H9 (cell line): ENCODE results near the gene PHF8. TPM values are rescaled to one million over a fixed set of nuclear protein-coding genes. Genes with fewer than 3 reads are reported as not detected.

ENCODE experiments used
- DNase-seq: peaks from one replicate; pipeline ENCODE4 v3.0.0-alpha.2; 2017
- H2AFZ ChIP-seq: one replicate; pipeline ENCODE4 v1.6.1; 2013; ENCODE audit warnings: mild to moderate bottlenecking, low read length, control low read depth, moderate library complexity
- H2AK5ac ChIP-seq: 2 replicates; pipeline ENCODE4 v1.6.1; 2013; ENCODE audit warnings: low read length, control low read depth, mixed read lengths; ENCODE audit not compliant: insufficient read length
- H2BK120ac ChIP-seq: one replicate; pipeline ENCODE4 v1.6.1; 2013; ENCODE audit warnings: low read depth, mild to moderate bottlenecking, low read length, control low read depth, inconsistent platforms; ENCODE audit not compliant: poor library complexity, severe bottlenecking
- H2BK12ac ChIP-seq: 2 replicates; pipeline ENCODE4 v1.6.1; 2013; ENCODE audit warnings: low read length, control low read depth, mixed read lengths, low read depth; ENCODE audit not compliant: insufficient read length
- H2BK15ac ChIP-seq: 2 replicates; pipeline ENCODE4 v1.6.1; 2013; ENCODE audit warnings: low read depth, low read length, control low read depth
- H2BK20ac ChIP-seq: one replicate; pipeline ENCODE4 v1.6.1; 2013; ENCODE audit warnings: low read depth, mild to moderate bottlenecking, low read length, control low read depth, inconsistent platforms; ENCODE audit not compliant: poor library complexity, severe bottlenecking
- H2BK5ac ChIP-seq: 2 replicates; pipeline ENCODE4 v1.6.1; 2013; ENCODE audit warnings: low read length, control low read depth, mixed read lengths; ENCODE audit not compliant: insufficient read length
- H3K14ac ChIP-seq: 2 replicates; pipeline ENCODE4 v1.6.1; 2013; ENCODE audit warnings: low read length, control low read depth; ENCODE audit not compliant: insufficient read depth
- H3K18ac ChIP-seq: 2 replicates; pipeline ENCODE4 v1.6.1; 2013; ENCODE audit warnings: low read depth, mild to moderate bottlenecking, mixed read lengths, low read length, control low read depth; ENCODE audit not compliant: insufficient read length
- H3K23ac ChIP-seq: 2 replicates; pipeline ENCODE4 v1.6.1; 2013; ENCODE audit warnings: low read length, control low read depth, mixed read lengths, low read depth; ENCODE audit not compliant: insufficient read length
- H3K23me2 ChIP-seq: 2 replicates; pipeline ENCODE4 v1.6.1; 2013; ENCODE audit warnings: low read depth, mild to moderate bottlenecking, mixed read lengths, low read length, control low read depth; ENCODE audit not compliant: insufficient read length, poor library complexity, severe bottlenecking
- H3K27ac ChIP-seq: 2 replicates; pipeline ENCODE4 v1.5.1; 2013; ENCODE audit warnings: low read length, control low read depth, mixed read lengths, low read depth; ENCODE audit not compliant: insufficient read length
- H3K27me3 ChIP-seq: 2 replicates; pipeline ENCODE4 v1.6.1; 2013; ENCODE audit warnings: low read length, control low read depth, inconsistent platforms; ENCODE audit not compliant: insufficient read depth
- H3K4ac ChIP-seq: 2 replicates; pipeline ENCODE4 v1.6.1; 2013; ENCODE audit warnings: low read depth, mild to moderate bottlenecking, control low read depth, inconsistent platforms, low read length, moderate library complexity
- H3K4me1 ChIP-seq: 2 replicates; pipeline ENCODE4 v1.6.1; 2013; ENCODE audit warnings: low read length, control low read depth, inconsistent platforms; ENCODE audit not compliant: insufficient read depth
- H3K4me2 ChIP-seq: 2 replicates; pipeline ENCODE4 v1.6.1; 2013; ENCODE audit warnings: low read length, control low read depth, mixed read lengths; ENCODE audit not compliant: insufficient read length, insufficient read depth
- H3K56ac ChIP-seq: 2 replicates; pipeline ENCODE4 v1.6.1; 2013; ENCODE audit warnings: low read depth, mild to moderate bottlenecking, mixed read lengths, low read length, control low read depth; ENCODE audit not compliant: insufficient read length
- H3K79me1 ChIP-seq: 2 replicates; pipeline ENCODE4 v1.6.1; 2013; ENCODE audit warnings: low read depth, mild to moderate bottlenecking, moderate library complexity, low read length, control low read depth, inconsistent platforms; ENCODE audit not compliant: insufficient read depth, poor library complexity, severe bottlenecking
- H3K79me2 ChIP-seq: 2 replicates; pipeline ENCODE4 v1.6.1; 2013; ENCODE audit warnings: low read length, control low read depth, inconsistent platforms; ENCODE audit not compliant: insufficient read depth
- H3K9ac ChIP-seq: 2 replicates; pipeline ENCODE4 v1.6.1; 2013; ENCODE audit warnings: low read length, control low read depth, mixed read lengths; ENCODE audit not compliant: insufficient read length; ENCODE audit errors: extremely low read depth
- H3K9me3 ChIP-seq: one replicate; pipeline ENCODE4 v1.6.1; 2013; ENCODE audit warnings: low read depth, low read length, inconsistent platforms; ENCODE audit not compliant: control insufficient read depth
- H3T11ph ChIP-seq: one replicate; pipeline ENCODE4 v1.6.1; 2013; ENCODE audit warnings: mild to moderate bottlenecking, low read length, control low read depth, inconsistent platforms
- H4K20me1 ChIP-seq: one replicate; pipeline ENCODE4 v1.6.1; 2013; ENCODE audit not compliant: control insufficient read depth, insufficient read length, insufficient read depth
- H4K5ac ChIP-seq: 2 replicates; pipeline ENCODE4 v1.6.1; 2013; ENCODE audit warnings: low read depth, mild to moderate bottlenecking, mixed read lengths, low read length, control low read depth; ENCODE audit not compliant: insufficient read length
- H4K8ac ChIP-seq: replicated peaks from 2 replicates; pipeline ENCODE4 v1.6.1; 2013; ENCODE audit warnings: low read length, control low read depth, mixed read lengths, low read depth; ENCODE audit not compliant: insufficient read length
- H4K91ac ChIP-seq: 2 replicates; pipeline ENCODE4 v1.6.1; 2013; ENCODE audit warnings: low read depth, mild to moderate bottlenecking, moderate library complexity, mixed read lengths, low read length, control low read depth; ENCODE audit not compliant: insufficient read length
- H3K27ac Mint-ChIP-seq, 3 experiments: 2 replicates in 2 of 3; 3 replicates in 1 of 3; pipeline ENCODE4 v1.8.0; 2020 to 2021; ENCODE audit warnings: mixed read lengths in 3 of 3, mild to moderate bottlenecking in 1 of 3, moderate library complexity in 1 of 3
- H3K27me3 Mint-ChIP-seq: 2 replicates; pipeline ENCODE4 v1.8.0; 2021; ENCODE audit warnings: low read depth, mild to moderate bottlenecking, moderate library complexity, mixed read lengths
- H3K36me3 Mint-ChIP-seq, 3 experiments: 2 replicates in 2 of 3; 3 replicates in 1 of 3; pipeline ENCODE4 v1.8.0; 2020 to 2021; ENCODE audit warnings: low read depth in 3 of 3, mixed read lengths in 3 of 3; ENCODE audit not compliant: insufficient read depth in 1 of 3
- H3K4me1 Mint-ChIP-seq, 2 experiments: 2 replicates each; pipeline ENCODE4 v1.8.0; 2020; ENCODE audit warnings: mixed read lengths in 2 of 2
- H3K4me3 Mint-ChIP-seq, 2 experiments: 2 replicates in 1 of 2; 3 replicates in 1 of 2; pipeline ENCODE4 v1.8.0; 2020 to 2021; ENCODE audit warnings: mild to moderate bottlenecking in 2 of 2, mixed read lengths in 2 of 2, moderate library complexity in 1 of 2
- H3K9me3 Mint-ChIP-seq, 2 experiments: 2 replicates in 1 of 2; 3 replicates in 1 of 2; pipeline ENCODE4 v1.8.0; 2020; ENCODE audit warnings: mild to moderate bottlenecking in 2 of 2, mixed read lengths in 2 of 2, moderate library complexity in 1 of 2
- WGBS: extraction: QIAGEN DNeasy Blood & Tissue Kit; methylation state at CpG from one replicate; pipeline ENCODE4 v1.1.7; 2013; ENCODE audit warnings: missing lambda C conversion rate, low lambda C conversion rate, mixed read lengths; ENCODE audit not compliant: insufficient read length; ENCODE audit errors: extremely low coverage; 5-methylcytosine and 5-hydroxymethylcytosine counted together
- total RNA-seq: library from RNA; stranded (reverse); gene quantifications from 2 replicates; pipeline ENCODE4 v1.2.1, GENCODE V29; 2021
- TF ChIP-seq, protein P1 (sequence below): fragments of 200-600 bp; sonication (generic); conservative IDR thresholded peaks from 3 replicates; pipeline ENCODE4 v1.8.0; 2021; ENCODE audit warnings: antibody characterized with exemption, mild to moderate bottlenecking

Gene PHF8
- total RNA-seq, 1 experiment from 2014 or later = 38.9 TPM

DNA sequence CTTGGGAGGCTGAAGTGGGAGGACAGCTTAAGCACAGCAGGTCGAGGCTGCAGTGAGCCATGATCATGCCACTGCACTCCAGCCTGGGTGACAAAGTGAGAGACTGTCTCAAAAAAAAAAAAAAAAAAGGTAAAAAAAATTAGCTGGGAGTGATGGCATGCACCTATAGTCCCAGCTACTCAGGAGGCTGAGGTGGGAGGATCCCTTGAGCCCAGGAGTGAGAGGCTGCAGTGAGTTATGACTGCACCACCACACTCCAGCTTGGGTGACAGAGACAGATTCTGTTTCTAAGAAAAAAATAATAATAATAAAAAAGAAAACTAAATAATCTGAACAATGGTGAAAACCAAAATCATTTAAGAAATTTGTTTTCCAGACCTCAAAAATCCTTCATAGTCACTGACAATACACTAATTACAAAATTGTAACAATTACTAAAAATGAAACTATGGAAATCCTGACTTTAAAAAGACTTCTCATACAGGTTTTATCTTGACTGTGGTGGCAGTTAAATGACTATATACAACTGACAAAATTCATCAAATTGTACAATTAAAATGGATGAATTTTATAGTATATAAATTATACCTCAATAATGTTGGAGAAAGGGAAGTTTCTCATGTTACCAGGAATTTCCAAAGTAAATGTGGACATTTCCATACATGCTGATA is 31.3 kb downstream of the PHF8 start:
- Mint-ChIP-seq H3K27ac (no peak overlapping the region), H3K36me3 (peaks cover 29 to 62% (median 56%) of the 10 kb centered on the region in 3 experiments), H3K9me3 (peaks cover 57 to 59% of the 10 kb centered on the region in 2 experiments), H3K4me1 (no peaks in the 10 kb centered on the region), H3K4me3 (no peak overlapping the region), H3K27me3 (no peaks in the 10 kb centered on the region; the same call in 1 of the 2 replicates)
- no peak overlapping the region for H3K56ac ChIP-seq
- no peak overlapping the region for H3K9ac ChIP-seq
- H3K79me2 ChIP-seq = no peaks in the 10 kb centered on the region
- H2AK5ac ChIP-seq = no peak overlapping the region
- H3T11ph ChIP-seq = no peak overlapping the region
- no peak overlapping the region for H2BK15ac ChIP-seq
- H3K27ac ChIP-seq = no peak overlapping the region
- H3K9me3 ChIP-seq = peaks cover 28% of the 10 kb centered on the region
- no peak overlapping the region for H2BK120ac ChIP-seq
- H2BK5ac ChIP-seq = no peak overlapping the region
- no peaks in the 10 kb centered on the region for H3K23me2 ChIP-seq
- DNase-seq = no peak
- H3K4me1 ChIP-seq = no peaks in the 10 kb centered on the region
- TF ChIP-seq, protein P1, sequence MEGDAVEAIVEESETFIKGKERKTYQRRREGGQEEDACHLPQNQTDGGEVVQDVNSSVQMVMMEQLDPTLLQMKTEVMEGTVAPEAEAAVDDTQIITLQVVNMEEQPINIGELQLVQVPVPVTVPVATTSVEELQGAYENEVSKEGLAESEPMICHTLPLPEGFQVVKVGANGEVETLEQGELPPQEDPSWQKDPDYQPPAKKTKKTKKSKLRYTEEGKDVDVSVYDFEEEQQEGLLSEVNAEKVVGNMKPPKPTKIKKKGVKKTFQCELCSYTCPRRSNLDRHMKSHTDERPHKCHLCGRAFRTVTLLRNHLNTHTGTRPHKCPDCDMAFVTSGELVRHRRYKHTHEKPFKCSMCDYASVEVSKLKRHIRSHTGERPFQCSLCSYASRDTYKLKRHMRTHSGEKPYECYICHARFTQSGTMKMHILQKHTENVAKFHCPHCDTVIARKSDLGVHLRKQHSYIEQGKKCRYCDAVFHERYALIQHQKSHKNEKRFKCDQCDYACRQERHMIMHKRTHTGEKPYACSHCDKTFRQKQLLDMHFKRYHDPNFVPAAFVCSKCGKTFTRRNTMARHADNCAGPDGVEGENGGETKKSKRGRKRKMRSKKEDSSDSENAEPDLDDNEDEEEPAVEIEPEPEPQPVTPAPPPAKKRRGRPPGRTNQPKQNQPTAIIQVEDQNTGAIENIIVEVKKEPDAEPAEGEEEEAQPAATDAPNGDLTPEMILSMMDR = no peak
- H2AFZ ChIP-seq = no peak overlapping the region
- no peak overlapping the region for H2BK20ac ChIP-seq
- H3K14ac ChIP-seq = no peak overlapping the region
- H3K27me3 ChIP-seq = no peaks in the 10 kb centered on the region
- H3K23ac ChIP-seq = no peak overlapping the region
- no peak overlapping the region for H4K5ac ChIP-seq
- H3K18ac ChIP-seq = no peak overlapping the region
- no peak overlapping the region for H3K4me2 ChIP-seq
- no peak overlapping the region for H4K91ac ChIP-seq
- H2BK12ac ChIP-seq = no peak overlapping the region
- no peaks in the 10 kb centered on the region for H4K20me1 ChIP-seq
- WGBS = no CpG with 5 or more reads among the region's 1 CpG
- no peak overlapping the region for H3K4ac ChIP-seq
- H4K8ac ChIP-seq = no peak overlapping the region
- no peaks in the 10 kb centered on the region for H3K79me1 ChIP-seq
